Stimulated activated CD4-positive, alpha-beta T cell treated with anti-CD3 and anti-CD28 coated beads, Interleukin-4, amount 100 ng/mL, for 24 hours (primary cell): ENCODE results near the gene CDK16.
A peak's percentile ranks its signal among the peaks of the same experiment; 100 is the strongest.

ENCODE experiments used
- DNase-seq: peaks from one replicate; pipeline ENCODE4 v3.0.0-alpha.2; 2020

The CDK16 gene

DNA sequence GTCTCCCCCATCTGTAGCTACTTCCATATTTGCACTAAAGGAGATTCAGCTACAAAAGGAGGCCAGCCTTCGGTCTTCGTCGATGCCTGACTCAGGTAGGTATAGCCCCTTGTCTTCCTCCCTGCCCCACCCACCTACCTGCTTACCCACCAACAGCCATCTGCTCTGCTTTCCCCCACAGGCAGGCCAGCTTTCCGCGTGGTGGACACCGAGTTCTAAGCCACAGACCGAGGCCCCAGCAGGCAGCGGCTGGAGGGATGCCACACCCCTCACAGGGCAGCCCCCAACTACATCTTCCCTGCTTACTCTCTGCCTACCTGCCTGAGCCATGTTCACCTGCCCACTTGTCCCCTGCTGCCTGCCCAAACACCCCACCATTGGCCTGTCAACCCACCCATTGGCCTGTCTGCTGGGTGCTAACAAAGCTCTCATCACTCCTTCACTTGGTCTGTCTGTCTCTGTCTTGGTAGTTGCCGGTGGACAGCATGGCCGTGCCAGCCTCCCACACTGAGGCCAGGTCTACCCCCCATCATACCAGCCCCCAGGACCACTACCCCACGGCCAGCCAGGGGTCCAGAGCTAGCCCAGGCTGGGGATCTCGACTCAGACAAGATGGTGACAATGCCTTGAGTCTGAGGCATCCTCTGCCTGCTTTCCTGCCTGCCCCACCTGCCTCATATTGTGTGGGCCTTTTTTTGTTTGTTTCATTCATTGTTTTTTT is 10.2 kb downstream of the CDK16 start:
- no peak for DNase-seq

DNA sequence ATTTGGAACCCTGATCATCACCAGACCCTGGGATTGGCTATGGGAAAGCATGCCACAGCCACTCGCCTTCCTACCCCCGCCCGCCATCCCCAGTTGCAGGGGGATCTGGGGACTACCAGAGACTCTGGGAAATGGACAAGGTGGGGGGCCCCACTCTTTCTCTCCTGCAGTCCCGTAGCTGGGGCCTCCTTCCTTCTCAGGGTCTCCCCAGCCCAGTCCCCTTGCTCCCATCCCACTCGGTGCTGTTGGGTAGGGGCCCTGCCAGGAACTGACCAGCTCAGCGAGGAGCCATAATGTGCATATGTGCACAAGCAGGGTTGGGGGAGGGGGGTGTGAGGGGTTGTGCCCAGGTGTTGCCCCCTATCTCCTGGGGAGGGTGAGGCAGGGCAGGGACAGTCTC is 10.9 kb downstream of the CDK16 start:
- no peak for DNase-seq

DNA sequence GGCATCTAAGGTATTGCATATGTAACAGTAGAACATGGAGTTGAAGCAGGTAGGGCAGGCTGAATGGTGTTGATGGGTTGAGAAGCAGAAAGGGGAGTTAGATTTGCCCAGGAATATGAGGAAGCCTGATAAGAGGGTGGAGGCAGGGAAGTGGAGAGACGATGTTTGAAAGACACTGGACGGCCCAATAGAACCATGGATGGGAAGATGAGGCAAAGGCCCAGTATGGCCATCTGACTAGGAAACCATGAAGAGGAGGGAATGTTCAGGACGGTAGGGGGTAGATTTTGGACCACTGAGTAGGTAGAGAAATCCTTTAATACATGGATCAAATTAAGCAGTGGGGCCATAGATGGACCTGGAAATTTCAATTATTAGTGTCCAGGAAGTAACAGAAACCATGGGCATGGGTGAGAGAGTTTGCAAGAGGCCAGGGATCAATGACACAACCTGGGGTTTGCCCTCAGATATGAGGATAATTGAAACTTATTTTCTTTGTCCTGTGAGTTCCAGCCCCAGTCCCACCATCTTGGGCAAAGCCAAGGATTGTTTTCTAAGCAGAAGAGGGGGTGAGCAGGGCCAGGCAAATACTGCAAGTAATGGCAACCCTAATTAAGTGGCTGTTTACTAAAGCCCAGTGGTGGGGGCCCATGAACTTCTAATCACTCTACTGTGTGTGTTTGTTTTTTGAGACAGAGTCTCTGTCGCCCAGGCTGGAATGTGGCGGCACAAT is 11.8 kb downstream of the CDK16 start:
- DNase-seq: no peak

DNA sequence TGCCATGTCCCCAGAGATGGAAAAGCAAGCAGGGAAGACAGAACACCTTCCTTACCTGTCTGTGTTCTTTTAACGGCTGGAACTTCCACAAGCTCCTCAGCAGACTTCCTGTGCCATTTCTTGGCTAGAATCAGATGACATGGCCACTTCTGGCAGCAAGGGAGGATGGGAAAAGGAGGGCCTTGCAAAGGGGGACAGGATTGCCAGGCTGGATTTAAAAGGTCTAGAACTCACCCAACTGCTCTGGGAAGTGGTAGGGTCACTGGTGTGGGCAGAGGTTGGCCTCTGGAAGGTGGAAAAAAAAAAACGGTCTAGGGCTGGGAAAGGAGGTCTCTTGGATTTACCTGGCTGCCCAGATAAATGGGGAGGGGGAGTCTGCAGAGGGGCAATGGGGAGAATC is 12.7 kb downstream of the CDK16 start:
- DNase-seq: no peak

DNA sequence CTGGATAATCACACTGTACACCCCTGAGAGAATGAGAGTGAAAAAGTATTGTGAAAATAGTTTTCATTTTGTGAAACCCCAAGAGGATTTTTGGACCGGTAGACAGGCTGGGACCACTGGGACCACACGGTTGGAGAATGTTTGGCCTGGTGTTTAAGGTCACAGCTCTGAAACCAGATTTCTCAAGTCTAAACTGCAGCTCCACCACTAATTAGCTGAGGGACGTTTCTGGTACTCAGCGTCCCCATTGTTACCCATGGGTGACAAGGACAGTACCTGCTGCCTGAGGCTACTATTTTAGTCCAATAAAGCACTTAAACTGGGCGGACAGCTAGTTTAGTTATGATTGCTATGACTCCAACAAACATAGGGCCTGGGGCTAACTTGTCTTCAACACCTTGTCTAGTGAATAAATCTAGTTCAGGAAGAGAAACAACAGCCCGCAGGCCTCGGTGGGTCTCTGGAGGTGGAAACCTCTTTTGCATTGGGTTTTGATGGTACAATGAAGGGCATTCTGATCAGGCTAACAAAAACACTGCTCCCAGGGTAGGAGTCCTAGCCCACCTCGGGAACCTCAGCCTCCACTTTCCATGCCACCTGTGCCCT is 13.8 kb downstream of the CDK16 start:
- no peak for DNase-seq

DNA sequence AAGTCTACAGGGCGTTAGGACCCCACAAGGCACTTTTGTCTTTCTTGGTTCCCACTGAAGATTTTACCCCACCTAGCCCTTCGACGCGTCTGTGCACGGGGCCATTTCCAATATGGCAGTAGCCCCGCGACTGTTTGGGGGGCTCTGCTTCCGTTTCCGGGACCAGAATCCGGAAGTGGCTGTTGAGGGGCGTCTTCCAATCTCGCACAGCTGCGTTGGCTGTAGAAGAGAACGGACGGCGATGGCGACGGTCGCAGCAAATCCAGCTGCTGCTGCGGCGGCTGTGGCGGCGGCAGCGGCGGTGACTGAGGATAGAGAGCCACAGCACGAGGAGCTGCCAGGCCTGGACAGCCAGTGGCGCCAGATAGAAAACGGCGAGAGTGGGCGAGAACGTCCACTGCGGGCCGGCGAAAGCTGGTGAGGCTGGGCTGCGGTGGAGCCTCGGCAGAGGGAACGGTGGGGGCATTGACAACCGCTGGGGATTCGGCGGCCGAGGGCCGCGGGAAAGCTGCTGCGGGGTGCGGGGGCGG is 14.4 kb downstream of the CDK16 start, which contains the start of gene USP11:
Gene USP11, plus strand, starts transcription at position 207 of the 530 bp plus-strand sequence. Its CDS starts 35 bp downstream, at position 242.
- DNase-seq: peak; percentile 28

DNA sequence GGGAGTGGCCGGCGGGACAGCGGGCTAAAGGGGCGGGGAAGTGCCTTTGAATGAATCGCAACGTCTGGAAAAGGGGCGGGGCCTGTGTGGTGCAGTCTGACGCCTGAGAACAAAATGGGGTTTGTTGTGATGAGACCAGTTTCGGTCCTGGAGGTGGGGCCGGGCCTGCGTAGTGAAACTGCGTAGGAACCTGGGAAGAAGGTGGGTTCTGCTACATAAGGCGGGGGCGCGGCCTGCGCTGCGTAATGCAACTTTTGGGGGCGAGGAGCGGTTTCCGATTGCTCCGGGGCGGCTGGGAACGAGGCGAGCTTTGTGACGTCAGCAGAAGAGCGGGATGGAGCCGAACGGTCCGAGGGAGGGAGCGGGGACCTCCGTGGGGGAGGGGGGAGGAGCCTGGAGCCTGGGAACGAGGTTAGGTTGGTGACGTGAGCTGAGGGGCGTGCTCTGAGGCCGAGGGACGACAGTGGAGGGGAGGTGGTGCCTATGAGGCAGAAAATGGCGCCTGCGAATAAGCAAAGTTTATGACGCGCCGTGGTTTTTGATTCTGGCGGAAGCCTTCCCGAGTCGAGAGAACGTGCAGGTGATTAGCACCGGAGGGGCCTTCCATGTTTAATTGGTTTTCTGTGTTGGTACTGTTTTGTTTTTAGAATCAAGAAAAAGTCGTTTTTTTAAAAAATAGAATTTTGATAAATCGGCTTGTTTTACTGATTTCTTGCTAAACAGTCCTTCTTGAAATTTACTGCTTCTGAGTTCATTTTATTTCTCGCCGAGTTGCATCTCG is 15.0 kb downstream of the CDK16 start:
- peak; percentile 91 for DNase-seq

DNA sequence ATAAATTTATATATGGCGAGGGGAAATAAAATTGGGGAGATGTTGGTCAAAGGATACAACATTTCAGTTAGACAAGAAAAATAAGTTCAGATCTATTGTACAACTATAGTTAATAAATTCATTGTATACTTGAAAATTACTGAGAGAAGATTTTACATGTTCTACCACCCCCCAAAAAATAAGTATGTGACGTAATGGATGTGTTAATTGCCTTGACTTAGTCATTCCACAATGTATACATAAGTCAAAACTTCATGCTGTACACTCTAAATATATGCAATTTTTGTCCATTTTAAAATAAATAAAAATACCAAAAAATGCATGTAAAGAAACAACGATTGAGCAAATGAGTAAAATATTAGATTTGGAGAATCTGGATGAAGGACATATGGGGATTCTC is 16.1 kb downstream of the CDK16 start:
- no peak for DNase-seq

DNA sequence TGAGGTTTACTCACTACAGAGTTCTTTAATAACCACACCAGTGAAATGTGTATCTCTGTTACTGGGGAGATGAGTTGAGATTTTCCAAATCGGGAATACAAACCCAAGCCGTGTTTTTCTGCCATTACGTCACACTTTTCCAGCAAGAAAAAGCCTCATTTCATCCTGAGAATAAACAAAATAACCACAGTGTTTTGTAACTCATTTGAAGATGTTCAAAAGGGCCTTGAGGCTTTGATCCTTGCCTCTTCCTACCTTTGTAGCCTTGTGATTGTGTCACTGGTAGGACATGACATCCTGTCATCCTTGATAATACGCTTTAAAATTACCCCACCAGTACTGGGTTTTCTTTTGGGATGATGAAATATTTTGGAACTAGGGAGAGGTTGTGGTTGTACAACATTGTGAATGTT is 17.2 kb downstream of the CDK16 start:
- no peak for DNase-seq

DNA sequence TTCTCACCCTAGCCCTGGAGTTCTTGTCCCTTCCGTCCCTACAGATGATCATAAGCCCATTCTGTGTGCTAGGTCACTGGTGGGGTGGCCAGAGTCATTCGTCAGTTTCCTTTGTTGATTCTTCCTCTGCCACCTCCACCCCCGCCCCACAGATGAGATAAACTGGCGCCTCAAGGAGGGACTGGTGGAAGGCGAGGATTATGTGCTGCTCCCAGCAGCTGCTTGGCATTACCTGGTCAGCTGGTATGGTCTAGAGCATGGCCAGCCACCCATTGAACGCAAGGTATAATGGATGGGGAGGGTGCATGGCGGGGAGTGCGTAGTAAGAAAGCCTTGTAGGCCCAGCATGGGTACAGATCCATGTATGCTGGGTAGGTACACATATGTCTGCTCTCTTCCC is 20.7 kb downstream of the CDK16 start:
- no peak for DNase-seq

DNA sequence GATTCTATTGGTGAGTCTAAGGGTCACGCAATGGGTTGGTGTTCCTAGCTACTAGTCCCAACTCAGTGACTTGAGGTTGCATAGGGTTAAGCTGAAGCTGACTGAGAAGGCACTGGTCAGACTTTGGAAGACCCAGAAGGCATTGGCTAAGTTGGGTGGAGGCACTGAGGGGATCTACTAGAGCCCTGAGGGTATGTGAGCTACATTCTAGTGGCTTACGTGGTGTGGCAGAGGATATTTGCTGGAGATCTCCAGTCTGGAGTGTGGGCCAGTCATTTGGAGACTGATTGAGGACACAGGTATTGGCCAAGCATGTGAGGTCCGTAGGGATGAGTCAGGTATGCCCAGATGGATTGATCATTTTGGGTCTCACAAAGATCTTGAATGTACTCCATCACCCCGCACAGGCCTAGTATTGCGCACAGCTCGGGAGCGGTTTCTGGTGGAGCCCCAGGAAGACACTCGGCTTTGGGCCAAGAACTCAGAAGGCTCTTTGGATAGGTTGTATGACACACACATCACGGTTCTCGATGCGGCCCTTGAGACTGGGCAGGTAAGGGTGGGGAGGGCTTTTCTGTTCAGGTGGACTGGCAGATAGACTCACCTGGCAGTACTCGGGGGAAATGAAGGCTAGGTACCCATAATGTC is 21.5 kb downstream of the CDK16 start:
- no peak for DNase-seq

DNA sequence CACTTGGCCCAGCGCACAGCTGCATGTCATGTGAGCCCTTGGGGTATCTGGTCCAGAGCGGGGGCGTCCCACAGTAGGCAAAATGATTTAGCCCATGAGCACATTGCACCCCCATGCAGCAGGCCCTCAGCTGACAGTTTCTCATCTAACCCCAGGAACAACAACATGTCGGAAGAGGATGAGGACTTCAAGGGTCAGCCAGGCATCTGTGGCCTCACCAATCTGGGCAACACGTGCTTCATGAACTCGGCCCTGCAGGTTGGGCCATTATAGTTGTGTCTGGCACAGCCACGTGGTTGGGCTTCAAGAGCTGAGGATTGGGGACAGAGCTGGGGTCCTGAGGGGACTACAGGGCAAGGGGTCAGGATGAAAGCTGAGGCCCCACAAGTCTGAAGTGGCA is 22.1 kb downstream of the CDK16 start:
- DNase-seq: no peak

DNA sequence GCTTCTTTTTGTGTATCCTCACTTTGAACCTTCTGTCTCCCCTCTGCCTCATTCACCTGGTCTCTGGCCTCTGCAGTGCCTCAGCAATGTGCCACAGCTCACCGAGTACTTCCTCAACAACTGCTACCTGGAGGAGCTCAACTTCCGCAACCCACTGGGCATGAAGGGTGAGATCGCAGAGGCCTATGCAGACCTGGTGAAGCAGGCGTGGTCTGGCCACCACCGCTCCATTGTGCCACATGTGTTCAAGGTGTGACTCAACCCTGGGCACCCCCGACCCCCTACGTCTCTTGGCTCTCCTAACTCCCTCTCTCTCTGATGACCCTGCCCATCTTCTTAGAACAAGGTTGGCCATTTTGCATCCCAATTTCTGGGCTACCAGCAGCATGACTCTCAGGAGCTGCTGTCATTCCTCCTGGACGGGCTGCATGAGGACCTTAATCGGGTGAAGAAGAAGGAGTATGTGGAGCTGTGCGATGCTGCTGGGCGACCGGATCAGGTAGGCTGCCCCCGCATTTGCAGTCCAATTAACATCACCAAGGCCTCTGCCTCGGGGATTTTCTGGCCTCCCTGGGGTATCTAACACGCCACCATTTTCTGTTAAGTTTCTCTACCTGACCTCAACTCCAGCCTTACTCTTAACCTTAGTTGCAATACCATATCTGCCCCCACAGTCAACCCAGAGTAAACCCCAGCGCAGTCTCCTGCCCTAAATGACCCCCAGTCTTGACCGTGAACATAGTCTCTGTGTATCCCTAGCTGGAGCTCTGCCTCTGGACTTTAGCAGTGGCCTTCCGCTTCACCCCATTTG is 22.9 kb downstream of the CDK16 start:
- DNase-seq: no peak

DNA sequence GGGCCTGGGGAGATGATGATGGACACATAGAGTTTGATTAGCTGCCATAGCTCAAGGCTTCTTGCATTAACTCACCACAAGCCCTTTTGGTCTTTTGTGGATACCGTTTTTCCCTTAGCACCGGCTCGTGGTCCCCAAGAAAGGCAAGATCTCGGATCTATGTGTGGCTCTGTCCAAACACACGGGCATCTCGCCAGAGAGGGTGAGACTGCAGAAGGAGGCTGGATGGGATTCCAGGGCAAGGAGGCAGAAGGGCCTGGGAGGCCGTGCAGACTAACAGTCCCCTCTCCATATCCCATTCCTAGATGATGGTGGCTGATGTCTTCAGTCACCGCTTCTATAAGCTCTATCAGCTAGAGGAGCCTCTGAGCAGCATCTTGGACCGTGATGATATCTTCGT is 23.8 kb downstream of the CDK16 start:
- DNase-seq: no peak

DNA sequence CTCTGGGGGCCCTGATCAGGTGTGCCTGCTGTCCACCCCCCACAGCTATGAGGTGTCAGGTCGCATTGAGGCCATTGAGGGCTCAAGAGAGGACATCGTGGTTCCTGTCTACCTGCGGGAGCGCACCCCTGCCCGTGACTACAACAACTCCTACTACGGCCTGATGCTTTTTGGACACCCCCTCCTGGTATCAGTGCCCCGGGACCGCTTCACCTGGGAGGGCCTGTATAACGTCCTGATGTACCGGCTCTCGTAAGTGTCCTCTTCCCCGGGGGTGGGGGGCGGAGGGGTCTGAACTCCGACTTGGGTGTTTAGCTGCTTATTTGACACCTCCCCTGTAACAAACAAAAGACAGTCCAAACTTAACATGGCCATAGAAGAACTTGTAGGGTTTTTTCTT is 24.9 kb downstream of the CDK16 start:
- no peak for DNase-seq

DNA sequence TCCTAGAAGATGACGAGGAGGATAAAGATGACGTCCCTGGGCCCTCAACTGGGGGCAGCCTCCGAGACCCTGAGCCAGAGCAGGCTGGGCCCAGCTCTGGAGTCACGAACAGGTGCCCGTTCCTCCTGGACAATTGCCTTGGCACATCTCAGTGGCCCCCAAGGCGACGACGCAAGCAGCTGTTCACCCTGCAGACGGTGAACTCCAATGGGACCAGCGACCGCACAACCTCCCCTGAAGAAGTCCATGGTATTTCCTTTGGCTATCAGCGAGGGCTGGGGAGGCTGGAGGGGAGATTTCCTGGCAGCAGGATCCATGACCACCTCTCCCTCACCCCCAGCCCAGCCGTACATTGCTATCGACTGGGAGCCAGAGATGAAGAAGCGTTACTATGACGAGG is 26.2 kb downstream of the CDK16 start:
- DNase-seq: no peak

DNA sequence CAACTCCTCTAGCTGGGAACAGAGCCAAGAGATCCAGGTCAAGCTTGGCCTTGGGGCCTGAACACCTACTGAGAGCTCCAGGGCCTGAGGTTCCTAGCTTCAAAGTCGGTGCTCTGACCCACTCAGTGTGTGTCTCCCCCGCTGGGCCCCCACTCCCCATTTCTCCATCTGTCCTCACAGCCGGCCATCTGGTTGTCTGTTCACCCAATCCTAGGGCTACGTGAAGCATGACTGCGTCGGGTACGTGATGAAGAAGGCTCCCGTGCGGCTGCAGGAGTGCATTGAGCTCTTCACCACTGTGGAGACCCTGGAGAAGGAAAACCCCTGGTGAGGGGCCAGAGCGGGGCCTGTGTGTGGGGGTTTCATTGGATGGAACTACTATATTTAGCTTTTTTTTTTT is 26.7 kb downstream of the CDK16 start:
- no peak for DNase-seq

DNA sequence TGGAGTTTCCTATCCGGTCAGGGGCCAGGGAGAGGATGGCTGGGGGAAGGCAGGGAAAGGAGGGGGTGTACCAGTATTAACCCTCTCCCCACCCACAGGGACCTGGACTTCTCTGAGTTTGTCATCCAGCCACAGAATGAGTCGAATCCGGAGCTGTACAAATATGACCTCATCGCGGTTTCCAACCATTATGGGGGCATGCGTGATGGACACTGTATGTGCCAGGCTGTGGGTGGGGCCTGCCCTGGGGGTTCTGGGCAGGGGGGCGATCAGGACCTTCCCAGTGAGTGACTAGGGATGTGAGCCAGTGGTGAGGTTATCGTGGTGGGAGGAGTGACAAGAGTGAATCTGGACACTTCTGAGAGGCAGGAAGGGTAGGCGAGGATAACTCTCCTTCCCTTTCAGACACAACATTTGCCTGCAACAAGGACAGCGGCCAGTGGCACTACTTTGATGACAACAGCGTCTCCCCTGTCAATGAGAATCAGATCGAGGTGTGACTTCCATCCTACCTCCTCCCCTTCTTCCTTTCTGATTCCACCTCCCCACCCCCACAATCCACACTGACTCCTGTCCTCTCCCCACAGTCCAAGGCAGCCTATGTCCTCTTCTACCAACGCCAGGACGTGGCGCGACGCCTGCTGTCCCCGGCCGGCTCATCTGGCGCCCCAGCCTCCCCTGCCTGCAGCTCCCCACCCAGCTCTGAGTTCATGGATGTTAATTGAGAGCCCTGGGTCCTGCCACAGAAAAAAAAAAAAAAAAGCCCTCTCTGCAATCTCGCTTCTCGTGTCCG is 28.9 kb downstream of the CDK16 start:
- no peak for DNase-seq

DNA sequence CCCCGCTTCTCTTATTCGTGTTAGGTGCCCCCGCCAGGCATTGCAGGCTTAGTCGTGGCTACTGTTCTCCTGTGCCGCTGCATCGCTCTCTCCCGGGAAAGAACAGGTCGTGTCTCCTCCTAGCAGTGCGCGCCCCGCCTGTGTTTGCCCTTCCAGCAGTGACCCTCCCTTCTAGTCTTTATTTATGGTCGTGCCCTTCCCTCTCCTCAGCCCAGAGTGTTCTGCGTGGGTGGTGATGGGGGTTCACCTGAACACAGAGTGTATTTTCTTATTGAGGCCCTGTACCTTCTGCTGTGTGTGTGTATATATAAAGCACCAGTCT is 29.5 kb downstream of the CDK16 start:
- no peak for DNase-seq

DNA sequence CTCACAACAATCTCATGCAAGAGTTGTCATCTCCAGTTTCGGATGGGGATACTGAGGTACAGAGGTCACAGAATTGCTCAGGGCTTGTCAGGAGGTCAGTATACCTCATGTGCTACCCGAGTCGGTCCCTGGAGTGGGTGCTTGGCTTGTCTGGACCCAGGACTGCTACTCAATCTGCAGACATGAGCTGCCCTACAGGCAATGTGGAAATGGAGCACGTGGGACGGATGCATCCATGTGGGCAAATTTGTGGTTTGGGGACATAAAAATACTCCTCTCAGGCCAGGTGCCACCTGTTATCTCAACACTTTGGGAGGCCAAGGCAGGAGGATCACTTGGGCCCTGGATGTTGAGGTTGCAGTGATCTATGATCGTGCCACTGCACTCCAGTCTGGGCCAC is 30.1 kb downstream of the CDK16 start:
- DNase-seq: no peak

DNA sequence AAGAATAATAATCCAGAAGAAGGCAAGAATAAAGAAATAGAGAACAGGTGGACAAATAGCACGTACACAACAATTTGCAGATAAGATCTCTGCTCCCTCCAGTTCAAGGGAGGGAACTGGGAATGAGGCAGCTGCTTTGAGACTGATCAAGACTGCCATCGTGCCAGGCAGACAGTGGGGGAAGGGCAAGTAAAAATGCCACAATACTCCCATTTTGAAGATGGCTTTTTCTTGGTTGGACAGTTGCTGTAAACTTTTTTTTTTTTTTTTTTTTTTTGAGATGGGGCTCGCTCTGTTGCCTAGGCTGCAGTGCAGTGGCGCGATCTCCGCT is 31.5 kb downstream of the CDK16 start:
- DNase-seq: no peak
